ENCODE results near the gene ALPL.

GRCh38 chr1:21546122-21546825 lies 37.1 kb downstream of the ALPL start:
- TF ChIP-seq RAD21 (conservative IDR thresholded peaks at IDR 0.05) (no peak), EZH2 (IDR thresholded peaks at IDR 0.05; ENCODE audit: borderline replicate concordance, insufficient read depth, low read length, poor library complexity, severe bottlenecking) (no peak), CTCF (IDR thresholded peaks at IDR 0.05; ENCODE audit: poor library complexity, severe bottlenecking) (no peak), REST (IDR thresholded peaks at IDR 0.05; ENCODE audit: borderline replicate concordance) (no peak)

Data from neural cell (in vitro differentiated cells).